ENCODE measurements around the gene TMEM145.

TMEM145 gene

GRCh38 chr19:42277821-42278451, 35.2 kb upstream of the TMEM145 start:
- DNase-seq (no peak), ATAC-seq (no peak)

DNA sequence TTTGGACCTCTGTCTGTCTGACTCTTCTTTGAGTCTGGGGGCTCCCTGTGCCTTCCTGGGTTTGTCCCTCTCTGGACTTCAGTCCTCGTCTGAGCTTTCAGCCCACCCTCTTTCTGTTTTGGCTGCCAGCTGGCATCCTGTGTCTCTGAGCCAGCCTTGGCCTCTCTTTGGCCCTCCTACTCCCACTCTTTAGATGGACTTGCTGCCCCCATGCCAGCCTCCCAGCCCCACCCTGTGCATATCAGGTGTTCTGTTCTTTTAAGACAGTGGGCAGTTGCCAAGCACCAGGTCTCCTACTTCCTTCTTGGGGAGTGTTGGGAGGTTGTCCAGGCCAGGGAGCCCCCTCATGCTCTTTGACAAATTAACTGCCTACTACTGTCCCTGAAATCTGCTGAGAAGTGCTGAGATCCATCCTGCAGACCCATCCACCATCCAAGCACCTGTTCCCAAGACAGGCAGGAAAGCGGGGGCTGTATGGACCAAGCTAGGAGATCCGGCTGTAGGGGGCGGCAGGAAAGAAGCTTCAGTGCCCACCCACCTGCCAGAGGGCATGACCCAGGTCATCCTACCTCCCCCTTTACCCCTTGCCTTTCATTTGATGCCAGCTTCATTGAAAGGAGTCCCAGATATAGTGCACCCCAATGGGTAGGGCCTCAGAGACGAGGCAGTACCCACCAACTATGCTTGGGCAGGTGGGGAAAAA, 34.5 kb upstream of the TMEM145 start:
- ATAC-seq (no peak), DNase-seq (no peak)

GRCh38 chr19:42279155-42279901, 33.8 kb upstream of the TMEM145 start:
- DNase-seq, result no peak
- no peak for ATAC-seq

- ATAC-seq, result peak; percentile 44
- peak; percentile 91 for DNase-seq
Measured at GRCh38 chr19:42279902-42280814, 33.0 kb upstream of the TMEM145 start.

DNA sequence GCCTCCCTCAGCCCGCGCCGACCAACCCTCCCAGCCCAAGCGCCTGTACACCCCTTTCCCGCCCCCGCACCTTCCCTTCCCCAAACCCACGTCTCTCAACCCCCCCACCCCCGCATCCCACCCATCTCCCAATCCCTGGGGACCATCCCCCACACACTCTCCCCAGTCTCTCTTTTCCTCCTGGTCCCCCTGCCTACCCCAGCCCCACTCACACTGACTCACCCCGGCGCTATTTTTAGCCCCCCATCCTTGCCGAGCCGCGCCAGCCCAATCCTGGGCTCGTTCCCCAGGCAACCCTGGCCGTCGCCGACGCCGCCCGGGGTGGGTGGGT, 32.3 kb upstream of the TMEM145 start:
- ATAC-seq (no peak), DNase-seq (peak; percentile 56)

GRCh38 chr19:42281146-42281826, 31.8 kb upstream of the TMEM145 start:
- DNase-seq, result peak; percentile 47

GRCh38 chr19:42281827-42282762, 31.0 kb upstream of the TMEM145 start:
- peak; percentile 39 for DNase-seq
- ATAC-seq, result no peak

More at GRCh38 chr19:42281146-42281826, 31.8 kb upstream of the TMEM145 start:
- ATAC-seq, result no peak

GRCh38 chr19:42282819-42283187, 30.3 kb upstream of the TMEM145 start:
- DNase-seq (no peak), ATAC-seq (peak; percentile 0)

DNA sequence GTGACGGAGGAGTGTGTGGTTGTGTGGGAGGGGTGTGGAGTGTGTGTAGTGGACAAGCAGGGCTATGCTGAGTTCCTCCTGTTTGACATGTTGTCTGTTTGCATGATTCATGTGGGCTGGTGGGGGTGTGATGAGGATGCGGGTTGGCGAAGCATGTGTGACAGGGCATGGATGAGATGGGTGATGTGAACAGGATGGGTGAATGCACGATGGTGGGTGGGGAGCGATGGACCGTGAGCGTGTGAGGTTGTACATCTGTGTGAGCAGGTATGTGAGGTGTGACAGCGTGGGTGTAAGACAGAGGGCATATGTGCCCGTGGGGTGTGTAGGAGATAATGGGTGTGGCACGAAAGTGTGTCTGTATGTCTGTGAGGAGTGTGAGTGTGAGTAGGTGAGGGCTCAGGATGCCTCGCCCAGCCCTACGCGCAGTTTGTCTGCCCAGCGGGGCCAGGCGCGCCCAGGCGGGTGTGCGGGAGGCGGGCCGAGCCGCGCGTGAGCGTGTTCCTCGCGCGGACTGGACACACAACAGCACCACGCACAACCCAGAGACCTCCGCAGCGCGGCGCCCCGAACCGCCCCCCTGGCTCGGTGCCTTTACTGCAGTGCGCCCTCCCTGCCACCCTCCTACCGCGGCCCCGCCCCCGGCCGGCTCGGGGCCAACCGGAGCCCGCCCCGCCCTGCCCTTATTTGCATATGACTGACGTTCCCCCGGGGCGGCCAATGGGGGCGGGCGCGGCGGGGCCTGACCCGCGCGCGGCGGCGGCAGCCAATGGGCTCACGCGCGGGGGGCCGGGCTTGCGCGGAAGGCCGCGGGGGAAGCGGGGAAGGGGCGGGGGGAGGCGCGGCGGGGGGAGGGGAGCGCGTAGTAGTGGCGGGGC, 29.7 kb upstream of the TMEM145 start:
- DNase-seq (peak; percentile 97), ATAC-seq (peak; percentile 64)

DNA sequence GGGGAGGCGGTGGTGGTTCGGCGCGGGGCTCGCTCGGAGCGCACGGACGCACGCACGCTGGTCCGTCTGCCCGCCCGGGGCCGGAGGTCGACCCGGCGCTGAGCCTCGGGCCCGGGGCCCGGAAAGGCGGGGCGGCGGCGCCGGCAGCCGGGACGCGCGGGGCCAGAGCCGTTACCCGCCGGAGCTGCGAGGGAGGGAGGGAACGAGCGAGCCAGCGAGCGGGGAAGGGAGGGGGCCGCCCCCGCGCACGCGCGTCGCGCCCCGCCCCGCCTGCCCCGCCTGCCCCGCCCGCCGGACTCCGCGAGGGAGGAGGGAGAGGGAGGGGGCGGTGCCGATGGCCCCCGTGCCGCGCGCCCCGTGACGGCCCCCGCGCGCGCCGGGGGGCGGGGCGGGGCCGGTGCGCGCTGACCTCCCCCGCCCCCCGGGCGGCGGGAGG, 29.0 kb upstream of the TMEM145 start:
- DNase-seq (peak; percentile 82), ATAC-seq (peak; percentile 6)

- ATAC-seq, result no peak
- DNase-seq, result no peak
Measured at GRCh38 chr19:42284591-42285341, 28.3 kb upstream of the TMEM145 start.

- no peak for DNase-seq
Measured at GRCh38 chr19:42285541-42285941, 27.6 kb upstream of the TMEM145 start.

GRCh38 chr19:42285988-42286348, 27.1 kb upstream of the TMEM145 start:
- no peak for DNase-seq
- no peak for ATAC-seq

More at GRCh38 chr19:42285541-42285941, 27.6 kb upstream of the TMEM145 start:
- ATAC-seq, result no peak

- ATAC-seq (no peak), DNase-seq (no peak)
Measured at GRCh38 chr19:42286349-42287016, 26.6 kb upstream of the TMEM145 start.

- ATAC-seq (no peak), DNase-seq (no peak)
Measured at GRCh38 chr19:42287017-42287826, 25.9 kb upstream of the TMEM145 start.

DNA sequence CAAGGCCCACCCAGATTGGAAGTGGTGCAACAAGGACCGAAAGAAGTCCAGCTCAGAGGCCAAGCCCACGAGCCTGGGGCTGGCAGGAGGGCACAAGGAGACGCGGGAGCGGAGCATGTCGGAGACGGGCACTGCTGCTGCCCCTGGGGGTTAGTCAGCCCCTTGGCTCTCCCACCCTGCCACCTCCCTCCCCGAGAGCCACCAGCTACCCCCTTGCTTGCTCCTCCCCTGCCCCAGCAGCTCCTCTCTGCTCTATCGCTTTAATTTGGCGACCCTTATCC, 25.3 kb upstream of the TMEM145 start:
- no peak for ATAC-seq
- no peak for DNase-seq

GRCh38 chr19:42288387-42288786, 24.7 kb upstream of the TMEM145 start:
- ATAC-seq (no peak), DNase-seq (no peak)
